ENCODE results near the gene ZNF609. TPM values are rescaled to one million over a fixed set of nuclear protein-coding genes. Genes with fewer than 3 reads are reported as not detected.

ZNF609 gene
- total RNA-seq, 1 donor from 2014 or later: 80.5 TPM

GRCh38 chr15:64507845-64508244 lies 47.5 kb downstream of the ZNF609 start:
- peak overlapping the region; percentile 79 for H3K27ac Mint-ChIP-seq (ENCODE audit: unreplicated experiment)
- TF ChIP-seq, protein P1, sequence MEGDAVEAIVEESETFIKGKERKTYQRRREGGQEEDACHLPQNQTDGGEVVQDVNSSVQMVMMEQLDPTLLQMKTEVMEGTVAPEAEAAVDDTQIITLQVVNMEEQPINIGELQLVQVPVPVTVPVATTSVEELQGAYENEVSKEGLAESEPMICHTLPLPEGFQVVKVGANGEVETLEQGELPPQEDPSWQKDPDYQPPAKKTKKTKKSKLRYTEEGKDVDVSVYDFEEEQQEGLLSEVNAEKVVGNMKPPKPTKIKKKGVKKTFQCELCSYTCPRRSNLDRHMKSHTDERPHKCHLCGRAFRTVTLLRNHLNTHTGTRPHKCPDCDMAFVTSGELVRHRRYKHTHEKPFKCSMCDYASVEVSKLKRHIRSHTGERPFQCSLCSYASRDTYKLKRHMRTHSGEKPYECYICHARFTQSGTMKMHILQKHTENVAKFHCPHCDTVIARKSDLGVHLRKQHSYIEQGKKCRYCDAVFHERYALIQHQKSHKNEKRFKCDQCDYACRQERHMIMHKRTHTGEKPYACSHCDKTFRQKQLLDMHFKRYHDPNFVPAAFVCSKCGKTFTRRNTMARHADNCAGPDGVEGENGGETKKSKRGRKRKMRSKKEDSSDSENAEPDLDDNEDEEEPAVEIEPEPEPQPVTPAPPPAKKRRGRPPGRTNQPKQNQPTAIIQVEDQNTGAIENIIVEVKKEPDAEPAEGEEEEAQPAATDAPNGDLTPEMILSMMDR (IDR thresholded peaks at IDR 0.05; ENCODE audit: partially characterized antibody, unreplicated experiment): no peak
- no peak for DNase-seq
- peaks cover 32% of the 10 kb centered on the region for H3K4me1 Mint-ChIP-seq (ENCODE audit: low read depth, unreplicated experiment)
- H3K4me3 Mint-ChIP-seq (ENCODE audit: unreplicated experiment): no peak overlapping the region
- H3K27me3 Mint-ChIP-seq (ENCODE audit: unreplicated experiment): no peaks in the 10 kb centered on the region
- no peaks in the 10 kb centered on the region for H3K9me3 Mint-ChIP-seq (ENCODE audit: unreplicated experiment)
- H3K36me3 Mint-ChIP-seq (ENCODE audit: unreplicated experiment): no peaks in the 10 kb centered on the region

DNA sequence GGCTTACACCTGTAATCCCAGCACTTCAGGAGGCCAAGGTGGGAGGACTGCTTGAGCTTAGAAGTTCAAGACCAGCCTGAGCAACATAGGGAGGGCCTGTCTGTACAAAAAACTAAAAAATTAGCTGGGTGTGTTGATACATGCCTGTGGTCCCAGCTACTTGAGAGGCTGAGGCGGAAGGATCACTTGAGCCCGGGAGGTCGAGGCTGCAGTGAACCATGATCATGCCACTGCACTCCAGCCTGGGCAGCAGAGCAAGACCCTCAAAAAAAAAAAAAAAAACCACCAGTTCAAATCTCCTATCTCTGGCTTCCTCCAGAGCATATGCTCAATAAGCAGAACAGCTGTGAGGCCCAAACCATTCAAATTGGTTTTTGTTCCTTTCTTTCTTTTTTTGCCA lies 53.4 kb downstream of the ZNF609 start:
- Mint-ChIP-seq H3K27ac (ENCODE audit: unreplicated experiment) (peak overlapping the region; percentile 52), H3K4me3 (ENCODE audit: unreplicated experiment) (no peak overlapping the region), H3K9me3 (ENCODE audit: unreplicated experiment) (peaks cover 2% of the 10 kb centered on the region), H3K27me3 (ENCODE audit: unreplicated experiment) (no peaks in the 10 kb centered on the region), H3K36me3 (ENCODE audit: unreplicated experiment) (no peaks in the 10 kb centered on the region), H3K4me1 (ENCODE audit: low read depth, unreplicated experiment) (peaks cover 12% of the 10 kb centered on the region)
- DNase-seq: no peak
- TF ChIP-seq, protein P1 (IDR thresholded peaks at IDR 0.05; ENCODE audit: partially characterized antibody, unreplicated experiment): no peak

DNA sequence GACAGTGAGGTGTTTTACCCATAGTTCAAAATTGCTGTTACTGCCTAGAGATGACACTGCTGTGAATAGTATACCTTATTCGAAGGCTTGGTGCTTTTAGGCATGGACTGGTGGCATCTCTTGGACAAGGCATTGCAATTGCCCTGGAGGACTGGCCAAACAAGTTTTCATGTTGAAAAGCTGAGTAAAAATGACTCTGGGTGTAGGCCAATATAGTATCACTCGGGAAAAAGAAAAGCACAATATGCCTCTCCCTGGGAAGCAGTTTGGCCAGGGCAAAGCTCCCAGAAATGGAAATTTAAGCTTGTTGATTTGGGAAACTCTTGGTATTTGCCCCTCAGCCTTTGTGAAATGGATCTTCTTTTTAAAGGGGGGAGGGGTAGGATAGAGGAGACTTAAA lies 54.8 kb downstream of the ZNF609 start:
- Mint-ChIP-seq H3K4me1 (ENCODE audit: low read depth, unreplicated experiment) (peaks cover 12% of the 10 kb centered on the region), H3K27ac (ENCODE audit: unreplicated experiment) (no peak overlapping the region), H3K4me3 (ENCODE audit: unreplicated experiment) (no peak overlapping the region), H3K9me3 (ENCODE audit: unreplicated experiment) (peaks cover 6% of the 10 kb centered on the region), H3K27me3 (ENCODE audit: unreplicated experiment) (no peaks in the 10 kb centered on the region), H3K36me3 (ENCODE audit: unreplicated experiment) (no peaks in the 10 kb centered on the region)
- TF ChIP-seq, protein P1 (IDR thresholded peaks at IDR 0.05; ENCODE audit: partially characterized antibody, unreplicated experiment): no peak
- DNase-seq: no peak

DNA sequence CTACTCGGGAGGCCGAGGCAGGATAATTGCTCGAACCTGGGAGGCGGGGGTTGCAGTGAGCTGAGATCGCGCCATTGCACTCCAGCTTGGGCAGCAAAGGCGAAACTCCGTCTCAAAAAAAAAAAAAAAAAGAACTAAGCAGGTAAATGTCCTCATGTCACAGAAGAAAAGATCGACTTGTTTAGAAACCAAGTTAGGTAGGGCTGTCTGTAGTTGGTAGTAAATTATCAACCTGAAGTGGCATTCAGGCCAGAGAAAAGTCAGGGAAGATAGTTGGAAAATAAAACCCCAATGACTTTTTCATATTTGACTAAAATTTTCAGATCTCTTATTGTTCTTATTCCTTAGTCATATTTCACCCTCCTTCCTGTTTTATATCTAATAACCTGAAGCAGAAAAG lies 55.4 kb downstream of the ZNF609 start:
- no peaks in the 10 kb centered on the region for H3K27me3 Mint-ChIP-seq (ENCODE audit: unreplicated experiment)
- H3K27ac Mint-ChIP-seq (ENCODE audit: unreplicated experiment): no peak overlapping the region
- H3K4me3 Mint-ChIP-seq (ENCODE audit: unreplicated experiment): no peak overlapping the region
- TF ChIP-seq, protein P1 (IDR thresholded peaks at IDR 0.05; ENCODE audit: partially characterized antibody, unreplicated experiment): no peak
- DNase-seq: no peak
- peaks cover 16% of the 10 kb centered on the region for H3K4me1 Mint-ChIP-seq (ENCODE audit: low read depth, unreplicated experiment)
- no peaks in the 10 kb centered on the region for H3K36me3 Mint-ChIP-seq (ENCODE audit: unreplicated experiment)
- peaks cover 6% of the 10 kb centered on the region for H3K9me3 Mint-ChIP-seq (ENCODE audit: unreplicated experiment)

DNA sequence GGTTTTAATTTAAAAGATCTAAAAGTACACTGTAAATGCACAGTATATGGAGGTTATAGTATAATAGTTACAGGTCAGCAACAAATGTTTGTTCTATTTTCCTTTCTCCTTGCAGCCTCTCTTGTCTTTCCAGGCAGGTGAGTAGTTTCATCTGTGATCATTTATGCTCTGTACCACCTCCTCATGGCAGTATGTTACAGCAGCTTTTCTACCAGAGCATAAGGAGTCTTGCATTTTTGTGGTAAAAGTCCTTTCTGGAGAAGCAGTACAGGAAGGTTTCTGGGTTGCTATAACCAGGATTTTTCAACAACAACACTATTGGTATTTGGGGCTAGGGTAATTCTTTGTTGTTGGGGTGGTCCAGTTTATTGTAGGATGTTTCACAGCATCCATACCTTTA lies 59.5 kb downstream of the ZNF609 start:
- TF ChIP-seq, protein P1 (IDR thresholded peaks at IDR 0.05; ENCODE audit: partially characterized antibody, unreplicated experiment): no peak
- Mint-ChIP-seq H3K4me1 (ENCODE audit: low read depth, unreplicated experiment) (peaks cover 35% of the 10 kb centered on the region), H3K9me3 (ENCODE audit: unreplicated experiment) (peaks cover 6% of the 10 kb centered on the region), H3K27me3 (ENCODE audit: unreplicated experiment) (no peaks in the 10 kb centered on the region), H3K36me3 (ENCODE audit: unreplicated experiment) (no peaks in the 10 kb centered on the region), H3K4me3 (ENCODE audit: unreplicated experiment) (no peak overlapping the region), H3K27ac (ENCODE audit: unreplicated experiment) (no peak overlapping the region)
- no peak for DNase-seq

Data from glutamatergic neuron (in vitro differentiated cells).